ENCODE data around the gene SPC25.

DNA sequence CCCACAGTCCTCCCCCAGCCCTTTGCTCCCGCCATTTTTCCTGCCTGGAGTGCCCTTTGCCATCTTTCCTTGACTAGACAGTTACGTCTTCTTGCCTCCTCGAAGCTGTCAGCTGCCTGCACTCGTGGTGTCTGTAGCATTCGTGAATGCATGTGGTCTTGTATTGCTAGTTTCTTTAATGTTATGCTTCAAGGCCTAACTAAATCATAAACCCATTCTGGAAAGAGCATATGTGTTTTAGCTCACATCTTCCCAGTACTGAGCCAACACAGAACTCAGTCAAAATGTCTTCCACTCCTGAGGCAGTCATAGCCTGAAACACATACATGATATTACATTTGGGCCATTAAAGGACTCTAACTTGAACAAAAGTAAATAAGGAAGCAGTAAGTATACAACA, 35.6 kb downstream of the SPC25 start:
- TF ChIP-seq, protein P1, sequence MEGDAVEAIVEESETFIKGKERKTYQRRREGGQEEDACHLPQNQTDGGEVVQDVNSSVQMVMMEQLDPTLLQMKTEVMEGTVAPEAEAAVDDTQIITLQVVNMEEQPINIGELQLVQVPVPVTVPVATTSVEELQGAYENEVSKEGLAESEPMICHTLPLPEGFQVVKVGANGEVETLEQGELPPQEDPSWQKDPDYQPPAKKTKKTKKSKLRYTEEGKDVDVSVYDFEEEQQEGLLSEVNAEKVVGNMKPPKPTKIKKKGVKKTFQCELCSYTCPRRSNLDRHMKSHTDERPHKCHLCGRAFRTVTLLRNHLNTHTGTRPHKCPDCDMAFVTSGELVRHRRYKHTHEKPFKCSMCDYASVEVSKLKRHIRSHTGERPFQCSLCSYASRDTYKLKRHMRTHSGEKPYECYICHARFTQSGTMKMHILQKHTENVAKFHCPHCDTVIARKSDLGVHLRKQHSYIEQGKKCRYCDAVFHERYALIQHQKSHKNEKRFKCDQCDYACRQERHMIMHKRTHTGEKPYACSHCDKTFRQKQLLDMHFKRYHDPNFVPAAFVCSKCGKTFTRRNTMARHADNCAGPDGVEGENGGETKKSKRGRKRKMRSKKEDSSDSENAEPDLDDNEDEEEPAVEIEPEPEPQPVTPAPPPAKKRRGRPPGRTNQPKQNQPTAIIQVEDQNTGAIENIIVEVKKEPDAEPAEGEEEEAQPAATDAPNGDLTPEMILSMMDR (IDR thresholded peaks at IDR 0.05) = no peak
- no peak for TF ChIP-seq POLR2A (IDR thresholded peaks at IDR 0.05)
- TF ChIP-seq POLR2AphosphoS5 (IDR thresholded peaks at IDR 0.05) = no peak

Measured in breast epithelium (tissue), 3 donors.